ENCODE data around the gene NOP53.
A peak's percentile ranks its signal among the peaks of the same experiment; 100 is the strongest.

The NOP53 gene

DNA sequence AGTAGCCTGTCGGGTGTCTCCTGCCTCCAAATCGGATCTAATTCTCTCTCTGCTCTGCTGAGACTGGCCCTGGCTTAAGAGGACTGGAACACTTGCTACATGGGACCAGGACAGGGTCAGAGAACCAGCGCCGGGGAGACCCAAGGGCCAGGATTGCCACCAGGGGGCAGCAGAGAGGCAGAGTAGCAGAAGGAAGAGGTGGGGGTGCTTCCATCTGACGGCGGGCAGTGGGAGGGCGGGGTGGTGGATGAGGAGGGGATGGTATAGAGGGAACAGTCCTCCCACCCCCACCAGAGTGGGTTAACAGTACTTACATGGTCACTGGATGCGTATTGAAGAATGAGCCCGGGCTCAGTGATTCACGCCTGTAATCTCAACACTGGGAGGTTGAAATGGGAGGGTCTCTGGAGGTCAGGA lies 45.1 kb downstream of the NOP53 start:
- no peaks in the 10 kb centered on the region for H3K4me1 ChIP-seq
- H3K27me3 ChIP-seq, result no peaks in the 10 kb centered on the region
- H3K36me3 ChIP-seq, result no peaks in the 10 kb centered on the region
- peak; percentile 90 for DNase-seq
- no peaks in the 10 kb centered on the region for H3K9me3 ChIP-seq
- TF ChIP-seq, protein P1, sequence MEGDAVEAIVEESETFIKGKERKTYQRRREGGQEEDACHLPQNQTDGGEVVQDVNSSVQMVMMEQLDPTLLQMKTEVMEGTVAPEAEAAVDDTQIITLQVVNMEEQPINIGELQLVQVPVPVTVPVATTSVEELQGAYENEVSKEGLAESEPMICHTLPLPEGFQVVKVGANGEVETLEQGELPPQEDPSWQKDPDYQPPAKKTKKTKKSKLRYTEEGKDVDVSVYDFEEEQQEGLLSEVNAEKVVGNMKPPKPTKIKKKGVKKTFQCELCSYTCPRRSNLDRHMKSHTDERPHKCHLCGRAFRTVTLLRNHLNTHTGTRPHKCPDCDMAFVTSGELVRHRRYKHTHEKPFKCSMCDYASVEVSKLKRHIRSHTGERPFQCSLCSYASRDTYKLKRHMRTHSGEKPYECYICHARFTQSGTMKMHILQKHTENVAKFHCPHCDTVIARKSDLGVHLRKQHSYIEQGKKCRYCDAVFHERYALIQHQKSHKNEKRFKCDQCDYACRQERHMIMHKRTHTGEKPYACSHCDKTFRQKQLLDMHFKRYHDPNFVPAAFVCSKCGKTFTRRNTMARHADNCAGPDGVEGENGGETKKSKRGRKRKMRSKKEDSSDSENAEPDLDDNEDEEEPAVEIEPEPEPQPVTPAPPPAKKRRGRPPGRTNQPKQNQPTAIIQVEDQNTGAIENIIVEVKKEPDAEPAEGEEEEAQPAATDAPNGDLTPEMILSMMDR (IDR thresholded peaks at IDR 0.05; ENCODE audit: low read depth, low read length), result peak; percentile 79
- no peak overlapping the region for H3K4me3 ChIP-seq (ENCODE audit: low read depth, low read length)

GRCh38 chr19:47792616-47793015 lies 47.3 kb downstream of the NOP53 start:
- no peak for DNase-seq
- TF ChIP-seq, protein P1 (IDR thresholded peaks at IDR 0.05; ENCODE audit: low read depth, low read length), result no peak
- H3K4me1 ChIP-seq, result no peaks in the 10 kb centered on the region
- H3K27me3 ChIP-seq, result no peaks in the 10 kb centered on the region
- H3K36me3 ChIP-seq, result no peaks in the 10 kb centered on the region
- no peak overlapping the region for H3K4me3 ChIP-seq (ENCODE audit: low read depth, low read length)
- no peaks in the 10 kb centered on the region for H3K9me3 ChIP-seq

DNA sequence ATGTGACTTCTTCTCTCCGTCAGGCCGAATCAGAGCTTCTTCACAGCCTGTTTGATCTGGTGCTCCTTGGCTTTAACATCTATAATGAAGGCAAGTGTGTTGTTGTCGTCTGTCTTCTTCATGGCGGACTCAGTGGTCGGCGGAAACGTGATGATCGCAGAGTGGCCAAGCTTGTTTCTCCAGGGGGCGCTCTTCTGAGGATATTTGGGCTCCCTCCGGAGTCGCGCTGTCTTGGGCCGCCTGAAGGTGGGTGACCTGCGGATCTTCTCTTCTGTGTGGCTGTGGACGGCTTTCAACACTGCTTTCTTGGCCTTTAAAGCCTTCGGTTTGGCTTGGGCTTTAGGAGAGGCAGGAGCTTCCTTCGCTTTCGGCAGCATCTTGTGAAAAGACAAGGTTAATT lies 49.2 kb downstream of the NOP53 start:
- TF ChIP-seq, protein P1 (IDR thresholded peaks at IDR 0.05; ENCODE audit: low read depth, low read length), result peak; percentile 20
- no peaks in the 10 kb centered on the region for H3K9me3 ChIP-seq
- no peak for DNase-seq
- no peaks in the 10 kb centered on the region; the same call in 1 of the 2 replicates for H3K27me3 ChIP-seq
- no peaks in the 10 kb centered on the region for H3K4me1 ChIP-seq
- no peak overlapping the region for H3K4me3 ChIP-seq (ENCODE audit: low read depth, low read length)
- H3K36me3 ChIP-seq, result no peaks in the 10 kb centered on the region

- no peaks in the 10 kb centered on the region for H3K9me3 ChIP-seq
- H3K27me3 ChIP-seq, result no peaks in the 10 kb centered on the region; the same call in 1 of the 2 replicates
- no peaks in the 10 kb centered on the region for H3K36me3 ChIP-seq
- H3K4me1 ChIP-seq, result no peaks in the 10 kb centered on the region
- H3K4me3 ChIP-seq (ENCODE audit: low read depth, low read length), result no peak overlapping the region
- no peak for DNase-seq
- TF ChIP-seq, protein P1 (IDR thresholded peaks at IDR 0.05; ENCODE audit: low read depth, low read length), result no peak
Measured at GRCh38 chr19:47796785-47797184, 51.4 kb downstream of the NOP53 start.

GRCh38 chr19:47797996-47798903 lies 52.9 kb downstream of the NOP53 start:
- H3K36me3 ChIP-seq, result no peaks in the 10 kb centered on the region
- no peak overlapping the region for H3K4me3 ChIP-seq (ENCODE audit: low read depth, low read length)
- no peaks in the 10 kb centered on the region; the same call in 1 of the 2 replicates for H3K27me3 ChIP-seq
- TF ChIP-seq, protein P1 (IDR thresholded peaks at IDR 0.05; ENCODE audit: low read depth, low read length), result no peak
- no peaks in the 10 kb centered on the region for H3K4me1 ChIP-seq
- no peaks in the 10 kb centered on the region for H3K9me3 ChIP-seq
- DNase-seq, result no peak

GRCh38 chr19:47798904-47799266 lies 53.5 kb downstream of the NOP53 start:
- H3K9me3 ChIP-seq, result no peaks in the 10 kb centered on the region
- H3K27me3 ChIP-seq, result no peaks in the 10 kb centered on the region; the same call in 1 of the 2 replicates
- TF ChIP-seq, protein P1 (IDR thresholded peaks at IDR 0.05; ENCODE audit: low read depth, low read length), result no peak
- H3K4me1 ChIP-seq, result no peaks in the 10 kb centered on the region
- no peaks in the 10 kb centered on the region for H3K36me3 ChIP-seq
- no peak overlapping the region for H3K4me3 ChIP-seq (ENCODE audit: low read depth, low read length)
- no peak for DNase-seq
